ENCODE results near the gene MTUS2. TPM values are rescaled to one million over a fixed set of nuclear protein-coding genes. Genes with fewer than 3 reads are reported as not detected.

The MTUS2 gene
- polyA plus RNA-seq, 1 donor from 2014 or later, result 4.4 TPM

GRCh38 chr13:29458419-29458818 is 638.3 kb downstream of the MTUS2 start:
- no peak overlapping the region for H3K4me2 ChIP-seq (ENCODE audit: low read length)
- H4K20me1 ChIP-seq (ENCODE audit: insufficient read depth), result no peaks in the 10 kb centered on the region
- H3K79me2 ChIP-seq (replicated peaks; ENCODE audit: insufficient read depth, low read length), result no peaks in the 10 kb centered on the region
- no peak overlapping the region for H2AFZ ChIP-seq (ENCODE audit: low read depth, low read length)
- H3K9me2 ChIP-seq (ENCODE audit: insufficient read depth, low read length), result no peaks in the 10 kb centered on the region
- H3K27ac ChIP-seq (ENCODE audit: low read length), result no peak overlapping the region
- no peak overlapping the region for H3K9ac ChIP-seq (ENCODE audit: low read length)
- no peaks in the 10 kb centered on the region for H3K27me3 ChIP-seq (ENCODE audit: insufficient read depth, low read depth, low read length)
- H3K36me3 ChIP-seq (ENCODE audit: insufficient read depth, low read length), result no peaks in the 10 kb centered on the region
- TF ChIP-seq MXI1 (conservative IDR thresholded peaks at IDR 0.05; ENCODE audit: poor library complexity, severe bottlenecking) (no peak), REST (IDR thresholded peaks at IDR 0.05; ENCODE audit: borderline replicate concordance) (no peak), CTCF (IDR thresholded peaks at IDR 0.05; ENCODE audit: poor library complexity, severe bottlenecking) (no peak), EP300 (conservative IDR thresholded peaks at IDR 0.05; ENCODE audit: poor library complexity, severe bottlenecking) (no peak), POLR2AphosphoS5 (IDR thresholded peaks at IDR 0.05) (no peak), RAD21 (conservative IDR thresholded peaks at IDR 0.05) (no peak), SMC3 (conservative IDR thresholded peaks at IDR 0.05; ENCODE audit: poor library complexity) (no peak), EZH2 (IDR thresholded peaks at IDR 0.05; ENCODE audit: borderline replicate concordance, insufficient read depth, low read length, poor library complexity, severe bottlenecking) (no peak), TAF1 (IDR thresholded peaks at IDR 0.05; ENCODE audit: low read depth) (no peak)
- no peaks in the 10 kb centered on the region for H3F3A ChIP-seq (ENCODE audit: insufficient read depth, low read length, poor library complexity, severe bottlenecking)
- no peak overlapping the region for H3K4me3 ChIP-seq (ENCODE audit: low read length)
- no peaks in the 10 kb centered on the region for H3K9me3 ChIP-seq (ENCODE audit: low read length)

GRCh38 chr13:29459813-29460355 is 639.7 kb downstream of the MTUS2 start:
- H2AFZ ChIP-seq (ENCODE audit: low read depth, low read length), result no peak overlapping the region
- no peaks in the 10 kb centered on the region for H4K20me1 ChIP-seq (ENCODE audit: insufficient read depth)
- no peaks in the 10 kb centered on the region for H3K9me2 ChIP-seq (ENCODE audit: insufficient read depth, low read length)
- no peaks in the 10 kb centered on the region for H3K79me2 ChIP-seq (replicated peaks; ENCODE audit: insufficient read depth, low read length)
- H3K36me3 ChIP-seq (ENCODE audit: insufficient read depth, low read length), result no peaks in the 10 kb centered on the region
- no peak overlapping the region for H3K4me2 ChIP-seq (ENCODE audit: low read length)
- H3K9me3 ChIP-seq (ENCODE audit: low read length), result no peaks in the 10 kb centered on the region
- no peaks in the 10 kb centered on the region for H3F3A ChIP-seq (ENCODE audit: insufficient read depth, low read length, poor library complexity, severe bottlenecking)
- no peak overlapping the region for H3K9ac ChIP-seq (ENCODE audit: low read length)
- H3K27ac ChIP-seq (ENCODE audit: low read length), result no peak overlapping the region
- H3K27me3 ChIP-seq (ENCODE audit: insufficient read depth, low read depth, low read length), result no peaks in the 10 kb centered on the region
- H3K4me3 ChIP-seq (ENCODE audit: low read length), result no peak overlapping the region
- TF ChIP-seq RAD21 (conservative IDR thresholded peaks at IDR 0.05), result no peak
- TF ChIP-seq EZH2 (IDR thresholded peaks at IDR 0.05; ENCODE audit: borderline replicate concordance, insufficient read depth, low read length, poor library complexity, severe bottlenecking), result no peak
- TF ChIP-seq REST (IDR thresholded peaks at IDR 0.05; ENCODE audit: borderline replicate concordance), result no peak
- TF ChIP-seq MXI1 (conservative IDR thresholded peaks at IDR 0.05; ENCODE audit: poor library complexity, severe bottlenecking), result no peak
- no peak for TF ChIP-seq TAF1 (IDR thresholded peaks at IDR 0.05; ENCODE audit: low read depth)
- no peak for TF ChIP-seq CTCF (IDR thresholded peaks at IDR 0.05; ENCODE audit: poor library complexity, severe bottlenecking)
- TF ChIP-seq EP300 (conservative IDR thresholded peaks at IDR 0.05; ENCODE audit: poor library complexity, severe bottlenecking), result no peak
- TF ChIP-seq POLR2AphosphoS5 (IDR thresholded peaks at IDR 0.05), result no peak
- TF ChIP-seq SMC3 (conservative IDR thresholded peaks at IDR 0.05; ENCODE audit: poor library complexity), result no peak

Measured in neural cell (in vitro differentiated cells).